Smooth muscle cell (in vitro differentiated cells): Measurements from ENCODE around the gene CD209. TPM values are rescaled to one million over a fixed set of nuclear protein-coding genes. Genes with fewer than 3 reads are reported as not detected.

Experiments used
- DNase-seq: peaks from one replicate; lab custom pipeline; 2025; ENCODE audit not compliant: unreplicated experiment; lab: John Stamatoyannopoulos, UW
- H2AFZ ChIP-seq: fragments of 200-600 bp; sonication (generic); 2 replicates; pipeline ENCODE4 v1.6.0; 2016; ENCODE audit warnings: antibody characterized with exemption, low read depth, mild to moderate bottlenecking
- H3F3A ChIP-seq: fragments of 200-600 bp; sonication (generic); 2 replicates; pipeline ENCODE4 v1.6.0; 2017; ENCODE audit warnings: antibody characterized with exemption, low read depth
- H3K27ac ChIP-seq: fragments of 200-600 bp; sonication (generic); 2 replicates; pipeline ENCODE4 v1.5.1; 2016; ENCODE audit warnings: low read depth, mild to moderate bottlenecking
- H3K27me3 ChIP-seq: fragments of 200-600 bp; sonication (generic); 2 replicates; pipeline ENCODE4 v1.6.1; 2016; ENCODE audit warnings: low read depth, mild to moderate bottlenecking
- H3K36me3 ChIP-seq: fragments of 200-600 bp; sonication (generic); 2 replicates; pipeline ENCODE4 v1.5.1; 2016; ENCODE audit warnings: low read depth
- H3K4me1 ChIP-seq: fragments of 200-600 bp; sonication (generic); 2 replicates; pipeline ENCODE4 v1.5.1; 2016; ENCODE audit warnings: low read depth
- H3K4me2 ChIP-seq: fragments of 200-600 bp; sonication (generic); 2 replicates; pipeline ENCODE4 v1.6.0; 2016; ENCODE audit warnings: mild to moderate bottlenecking
- H3K4me3 ChIP-seq: fragments of 200-600 bp; sonication (generic); 2 replicates; pipeline ENCODE4 v1.5.1; 2016; ENCODE audit warnings: mild to moderate bottlenecking
- H3K79me2 ChIP-seq: fragments of 200-600 bp; sonication (generic); 2 replicates; pipeline ENCODE4 v1.6.0; 2016; ENCODE audit warnings: low read depth, mild to moderate bottlenecking
- H3K9ac ChIP-seq: fragments of 200-600 bp; sonication (generic); 2 replicates; pipeline ENCODE4 v1.6.0; 2016; ENCODE audit warnings: low read depth
- H3K9me3 ChIP-seq: fragments of 200-600 bp; sonication (generic); replicated peaks from 2 replicates; pipeline ENCODE4 v1.5.1; 2016; ENCODE audit warnings: low read depth
- H4K20me1 ChIP-seq: fragments of 200-600 bp; sonication (generic); 2 replicates; pipeline ENCODE4 v1.6.0; 2016; ENCODE audit warnings: low read depth
- CTCF ChIP-seq: fragments of 200-600 bp; sonication (generic); IDR thresholded peaks from 2 replicates; pipeline ENCODE4 v1.5.1; 2017; ENCODE audit warnings: borderline replicate concordance, mild to moderate bottlenecking, antibody characterized with exemption; ENCODE audit not compliant: insufficient read depth, poor library complexity, severe bottlenecking
- WGBS: methylation state at CpG from one replicate; pipeline ENCODE4 v1.1.7; 2016; ENCODE audit warnings: low lambda C conversion rate; 5-methylcytosine and 5-hydroxymethylcytosine counted together
- polyA plus RNA-seq: library from polyadenylated mRNA; unstranded; fragments of >200 nt; fragmentation: Nextera tagmentation; extraction: Ambion mirVana; gene quantifications from 2 replicates; pipeline ENCODE4 v1.2.1, GENCODE V29; 2016
- total RNA-seq: library from RNA; depleted of rRNA; stranded (reverse); fragments of >200 nt; gene quantifications from 2 replicates; pipeline ENCODE4 v1.2.3, GENCODE V29; 2014

The CD209 gene
- total and polyA plus RNA-seq, 2 experiments from 2014 or later, result not detected

- WGBS, result 96% methylated on average over 8 of the region's 8 CpGs
- Histone ChIP-seq H3K4me2 (no peak overlapping the region), H3K4me3 (no peak overlapping the region), H3F3A (no peaks in the 10 kb centered on the region), H3K79me2 (no peaks in the 10 kb centered on the region), H4K20me1 (peaks cover 1% of the 10 kb centered on the region), H3K9me3 (no peaks in the 10 kb centered on the region), H3K4me1 (no peaks in the 10 kb centered on the region), H3K27ac (no peak overlapping the region), H3K36me3 (no peaks in the 10 kb centered on the region), H2AFZ (no peak overlapping the region), H3K27me3 (no peaks in the 10 kb centered on the region), H3K9ac (no peak overlapping the region)
- DNase-seq, result no peak
- no peak for TF ChIP-seq CTCF
Observed at GRCh38 chr19:7690779-7691258, 56.5 kb downstream of the CD209 start.

Other genes starting within 250 kb of the CD209 start
- gene ZNF358, start 231.4 kb downstream of the CD209 start, total RNA-seq, result 47.9 and 67.2 TPM in 2 replicates
- 34.4 and 40.8 TPM in 2 replicates for gene ZNF358, start 231.4 kb downstream of the CD209 start, polyA plus RNA-seq
- 5.5 and 9.8 TPM in 2 replicates for gene MCOLN1, start 224.9 kb downstream of the CD209 start, total RNA-seq
- 19.2 and 35.2 TPM in 2 replicates for gene MCOLN1, start 224.9 kb downstream of the CD209 start, polyA plus RNA-seq
- gene PNPLA6, start 211.8 kb downstream of the CD209 start, total RNA-seq, result 40.7 and 55.6 TPM in 2 replicates
- gene PNPLA6, start 211.8 kb downstream of the CD209 start, polyA plus RNA-seq, result 22.3 and 40.0 TPM in 2 replicates
- 1.5 and 1.8 TPM in 2 replicates for gene CAMSAP3, start 151.7 kb downstream of the CD209 start, total RNA-seq
- gene CAMSAP3, start 151.7 kb downstream of the CD209 start, polyA plus RNA-seq, result 1.4 and 10.7 TPM in 2 replicates
- gene XAB2, start 118.0 kb downstream of the CD209 start, total RNA-seq, result 26.9 and 36.3 TPM in 2 replicates
- gene XAB2, start 118.0 kb downstream of the CD209 start, polyA plus RNA-seq, result 26.9 and 34.2 TPM in 2 replicates
- gene PET100, start 117.7 kb downstream of the CD209 start, total RNA-seq, result 14.5 and 22.1 TPM in 2 replicates
- gene PET100, start 117.7 kb downstream of the CD209 start, polyA plus RNA-seq, result 354 and 386 TPM in 2 replicates
- gene PCP2, start 113.8 kb downstream of the CD209 start, total RNA-seq, result not detected in 2 replicates
- gene PCP2, start 113.8 kb downstream of the CD209 start, polyA plus RNA-seq, result 0.35 and 0.56 TPM in 2 replicates
- gene STXBP2, start 110.4 kb downstream of the CD209 start, total RNA-seq, result 11.6 and 17.8 TPM in 2 replicates
- gene STXBP2, start 110.4 kb downstream of the CD209 start, polyA plus RNA-seq, result 32.7 and 67.2 TPM in 2 replicates
- gene RETN, start 78.5 kb downstream of the CD209 start, total RNA-seq, result not detected in 2 replicates
- not detected in 2 replicates for gene RETN, start 78.5 kb downstream of the CD209 start, polyA plus RNA-seq
- not detected in 2 replicates for gene MCEMP1, start 70.4 kb downstream of the CD209 start, total RNA-seq
- not detected in 2 replicates for gene MCEMP1, start 70.4 kb downstream of the CD209 start, polyA plus RNA-seq
- 61.4 and 61.8 TPM in 2 replicates for gene TRAPPC5, start 66.7 kb downstream of the CD209 start, total RNA-seq
- gene TRAPPC5, start 66.7 kb downstream of the CD209 start, polyA plus RNA-seq, result 166 and 174 TPM in 2 replicates
- not detected in 2 replicates for gene FCER2, start 45.4 kb downstream of the CD209 start, total RNA-seq
- gene FCER2, start 45.4 kb downstream of the CD209 start, polyA plus RNA-seq, result not detected in 2 replicates
- not detected in 2 replicates for gene CLEC4G, start 15.4 kb downstream of the CD209 start, total RNA-seq
- gene CLEC4G, start 15.4 kb downstream of the CD209 start, polyA plus RNA-seq, result not detected in 2 replicates
- gene CLEC4M, start 15.7 kb upstream of the CD209 start, total RNA-seq, result not detected in 2 replicates
- gene CLEC4M, start 15.7 kb upstream of the CD209 start, polyA plus RNA-seq, result not detected in 2 replicates
- 8.8 and 10.9 TPM in 2 replicates for gene EVI5L, start 82.7 kb upstream of the CD209 start, total RNA-seq
- 15.9 and 21.2 TPM in 2 replicates for gene EVI5L, start 82.7 kb upstream of the CD209 start, polyA plus RNA-seq
- 0.13 TPM in 1 of 2 replicates, not detected in the other for gene PRR36, start 126.9 kb upstream of the CD209 start, total RNA-seq
- gene PRR36, start 126.9 kb upstream of the CD209 start, polyA plus RNA-seq, result 0.57 and 2.5 TPM in 2 replicates
- gene LRRC8E, start 141.0 kb upstream of the CD209 start, total RNA-seq, result 7.6 and 7.8 TPM in 2 replicates
- gene LRRC8E, start 141.0 kb upstream of the CD209 start, polyA plus RNA-seq, result 6.3 and 7.4 TPM in 2 replicates
- gene MAP2K7, start 156.3 kb upstream of the CD209 start, total RNA-seq, result 6.7 and 8.2 TPM in 2 replicates
- 9.2 and 13.1 TPM in 2 replicates for gene MAP2K7, start 156.3 kb upstream of the CD209 start, polyA plus RNA-seq
- gene TGFBR3L, start 167.3 kb upstream of the CD209 start, total RNA-seq, result 18.7 and 20.7 TPM in 2 replicates
- 44.0 and 46.6 TPM in 2 replicates for gene TGFBR3L, start 167.3 kb upstream of the CD209 start, polyA plus RNA-seq
- gene SNAPC2, start 172.8 kb upstream of the CD209 start, total RNA-seq, result 9.5 and 18.2 TPM in 2 replicates
- 35.0 and 35.3 TPM in 2 replicates for gene SNAPC2, start 172.8 kb upstream of the CD209 start, polyA plus RNA-seq
- 4.8 and 6.0 TPM in 2 replicates for gene CTXN1, start 178.6 kb upstream of the CD209 start, total RNA-seq
- 25.4 and 26.0 TPM in 2 replicates for gene CTXN1, start 178.6 kb upstream of the CD209 start, polyA plus RNA-seq
- 25.1 and 27.1 TPM in 2 replicates for gene TIMM44, start 196.1 kb upstream of the CD209 start, total RNA-seq
- 21.8 and 39.3 TPM in 2 replicates for gene TIMM44, start 196.1 kb upstream of the CD209 start, polyA plus RNA-seq